GM12874 (cell line): ENCODE results near the gene SPANXN4.

ENCODE experiments used
- CTCF ChIP-seq: IDR thresholded peaks from 2 replicates; pipeline ENCODE4 v1.5.1; 2011; ENCODE audit warnings: low read depth, mild to moderate bottlenecking, control low read depth, low read length, moderate library complexity; ENCODE audit not compliant: insufficient read depth

SPANXN4 gene, protein sequence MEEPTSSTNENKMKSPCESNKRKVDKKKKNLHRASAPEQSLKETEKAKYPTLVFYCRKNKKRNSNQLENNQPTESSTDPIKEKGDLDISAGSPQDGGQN

DNA sequence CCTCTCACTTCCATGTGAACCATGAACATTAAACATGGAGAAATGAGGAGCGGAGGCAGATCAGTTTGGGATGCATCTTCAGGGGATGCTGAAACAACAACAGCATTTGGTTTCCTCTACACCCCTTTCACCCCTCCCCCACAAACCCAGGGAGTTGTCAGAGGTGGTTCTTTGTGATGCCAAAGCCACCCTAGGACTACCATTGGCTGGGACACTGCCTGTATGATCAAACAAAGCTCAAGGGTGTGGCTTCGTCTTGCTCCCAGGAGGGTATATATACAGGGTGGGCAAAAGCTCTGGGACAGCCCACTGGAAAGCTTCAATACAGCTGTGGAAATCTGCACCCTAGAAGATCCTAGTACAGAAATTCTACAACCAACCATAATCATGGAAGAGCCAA is at the start of gene SPANXN4:
SPANXN4 (plus strand) TSS at position 301 of the 400 bp plus-strand sequence; CDS start at position 388, 87 bp downstream.
- TF ChIP-seq CTCF = no peak

DNA sequence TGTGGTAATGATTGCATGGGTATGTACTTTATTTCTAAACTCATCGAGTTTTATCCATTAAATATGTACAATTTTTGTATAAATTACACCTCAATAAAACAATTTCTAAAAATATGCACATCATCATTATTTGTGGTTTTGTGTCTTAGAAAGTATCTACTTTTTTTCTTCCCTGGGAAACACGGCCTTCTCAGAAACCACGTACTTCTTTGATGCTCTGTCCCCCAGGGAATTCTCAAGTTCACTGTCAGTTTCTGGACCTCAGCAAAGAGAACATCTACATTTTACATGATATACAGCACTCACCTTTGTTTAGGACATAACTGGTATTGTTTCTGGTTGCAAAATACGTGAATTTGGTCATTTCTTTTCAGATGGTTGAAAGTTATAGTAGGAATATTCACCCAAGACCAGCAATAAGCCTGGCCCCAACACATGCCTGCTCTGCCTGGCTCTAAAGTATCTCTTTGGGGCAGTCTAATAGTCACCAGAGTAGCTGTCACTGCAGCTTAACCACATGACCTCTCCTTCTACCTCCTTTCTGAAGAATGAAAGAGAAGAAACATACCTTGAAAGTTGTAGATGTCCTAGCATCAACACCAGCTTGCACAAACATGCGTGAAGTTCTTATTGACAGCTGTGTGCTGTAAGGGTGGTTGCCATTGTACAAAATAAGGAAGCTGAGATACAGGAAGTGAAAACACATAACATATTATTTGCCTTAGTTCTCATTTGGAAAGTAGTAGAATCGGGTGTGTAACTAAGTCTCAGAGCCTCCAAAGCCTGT is 48.4 kb upstream of the SPANXN4 start:
- TF ChIP-seq CTCF = no peak

- no peak for TF ChIP-seq CTCF
Observed at GRCh38 chrX:142978130-142978684, 47.5 kb upstream of the SPANXN4 start.

- TF ChIP-seq CTCF = no peak
Observed at GRCh38 chrX:142982679-142983078, 43.0 kb upstream of the SPANXN4 start.

DNA sequence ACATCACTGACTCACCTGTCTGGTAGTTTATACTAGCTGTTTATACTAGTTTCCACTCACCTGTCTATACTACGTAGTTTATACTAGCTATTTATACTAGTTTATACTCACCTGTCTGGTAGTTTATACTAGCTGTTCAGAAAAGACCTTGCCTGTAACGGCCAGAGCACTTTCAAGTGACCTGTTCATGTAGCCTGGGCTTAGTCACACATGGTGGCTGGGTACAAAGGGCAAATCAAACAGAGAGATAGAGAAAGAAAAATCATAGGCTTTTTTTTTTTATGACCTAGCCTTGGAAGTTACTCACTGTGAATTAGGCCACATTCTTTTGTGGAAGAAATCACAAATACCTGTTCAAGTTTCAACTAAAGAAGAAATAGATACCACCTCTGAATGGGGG is 30.7 kb upstream of the SPANXN4 start:
- no peak for TF ChIP-seq CTCF

DNA sequence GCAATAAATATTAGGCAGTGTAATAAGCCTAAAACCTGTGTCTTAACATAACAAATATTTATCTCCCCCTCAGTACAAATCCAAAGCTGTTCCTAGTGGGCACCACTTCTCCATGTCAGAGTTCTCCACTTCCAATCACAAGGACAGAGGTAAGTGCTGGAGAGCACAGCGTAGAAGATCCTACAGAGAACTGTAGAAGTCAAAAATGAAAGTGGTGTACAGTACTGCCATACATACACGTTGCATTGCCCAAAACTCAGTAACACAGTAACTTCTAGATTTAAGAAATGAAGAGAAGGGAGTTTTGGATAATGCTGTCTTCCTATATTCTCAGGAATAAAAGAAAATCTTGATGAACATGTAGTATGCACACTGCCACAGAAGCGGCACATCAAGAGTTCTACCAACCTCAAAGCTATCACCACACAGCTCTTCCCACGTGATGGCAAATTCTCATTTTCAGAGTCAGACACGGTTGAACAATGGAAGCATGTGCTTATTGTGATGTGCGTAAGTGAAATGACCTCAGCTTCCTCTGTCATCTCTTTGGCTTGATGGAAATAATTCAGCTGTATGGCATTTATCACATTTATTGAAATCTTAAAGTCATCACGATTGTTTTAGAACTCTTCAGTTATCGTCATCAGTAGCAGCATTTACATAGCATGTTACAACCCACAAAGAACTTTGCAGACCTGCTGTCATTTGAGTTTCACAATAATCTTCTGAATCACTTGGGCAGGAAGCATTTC is 27.1 kb upstream of the SPANXN4 start:
- no peak for TF ChIP-seq CTCF

DNA sequence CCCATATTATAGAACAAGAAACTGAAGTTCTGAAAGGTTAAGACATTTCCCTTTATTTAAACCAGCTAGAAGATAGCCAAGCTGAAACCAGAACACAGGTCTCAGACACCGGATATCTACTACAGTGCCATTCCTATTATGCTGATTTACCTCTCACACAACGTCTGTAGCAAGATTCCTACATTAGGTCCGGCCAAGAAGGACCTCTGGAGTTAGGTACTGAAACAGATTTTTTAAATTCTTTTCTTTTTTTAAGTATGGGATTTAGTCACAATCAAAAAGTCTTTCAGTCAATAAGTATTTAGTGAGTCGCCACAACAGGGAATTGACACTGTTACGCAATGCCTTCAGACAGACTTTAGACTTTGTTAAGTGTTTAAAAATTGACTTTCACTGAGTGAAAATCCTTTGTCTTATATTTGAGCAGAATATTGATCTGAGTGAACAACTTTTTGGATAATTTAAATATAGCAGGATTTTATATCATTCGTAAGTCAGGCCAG is 26.5 kb upstream of the SPANXN4 start:
- TF ChIP-seq CTCF = no peak
